ENCODE results near the gene FRAS1.

DNA sequence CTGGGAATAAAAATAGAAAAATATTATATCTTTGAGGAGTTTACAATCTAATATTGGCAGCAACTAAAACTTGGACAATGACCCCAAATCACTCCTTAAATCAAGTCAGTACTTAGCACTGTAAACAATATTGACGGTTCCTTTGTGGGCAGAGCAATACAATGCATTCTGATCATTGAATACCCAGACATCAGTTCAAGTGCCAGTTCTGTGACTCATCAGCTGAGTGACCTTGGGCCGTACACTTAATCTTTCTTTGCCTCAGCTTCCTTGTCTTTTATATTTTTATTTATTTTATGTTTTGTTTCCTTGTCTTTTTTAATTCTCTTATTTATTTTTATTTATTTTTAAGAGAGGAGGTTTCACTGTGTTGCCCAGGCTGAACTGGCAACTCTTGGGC is 382.2 kb downstream of the FRAS1 start:
- TF ChIP-seq, protein P1, sequence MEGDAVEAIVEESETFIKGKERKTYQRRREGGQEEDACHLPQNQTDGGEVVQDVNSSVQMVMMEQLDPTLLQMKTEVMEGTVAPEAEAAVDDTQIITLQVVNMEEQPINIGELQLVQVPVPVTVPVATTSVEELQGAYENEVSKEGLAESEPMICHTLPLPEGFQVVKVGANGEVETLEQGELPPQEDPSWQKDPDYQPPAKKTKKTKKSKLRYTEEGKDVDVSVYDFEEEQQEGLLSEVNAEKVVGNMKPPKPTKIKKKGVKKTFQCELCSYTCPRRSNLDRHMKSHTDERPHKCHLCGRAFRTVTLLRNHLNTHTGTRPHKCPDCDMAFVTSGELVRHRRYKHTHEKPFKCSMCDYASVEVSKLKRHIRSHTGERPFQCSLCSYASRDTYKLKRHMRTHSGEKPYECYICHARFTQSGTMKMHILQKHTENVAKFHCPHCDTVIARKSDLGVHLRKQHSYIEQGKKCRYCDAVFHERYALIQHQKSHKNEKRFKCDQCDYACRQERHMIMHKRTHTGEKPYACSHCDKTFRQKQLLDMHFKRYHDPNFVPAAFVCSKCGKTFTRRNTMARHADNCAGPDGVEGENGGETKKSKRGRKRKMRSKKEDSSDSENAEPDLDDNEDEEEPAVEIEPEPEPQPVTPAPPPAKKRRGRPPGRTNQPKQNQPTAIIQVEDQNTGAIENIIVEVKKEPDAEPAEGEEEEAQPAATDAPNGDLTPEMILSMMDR (IDR thresholded peaks at IDR 0.05) = no peak
- TF ChIP-seq, protein P2, sequence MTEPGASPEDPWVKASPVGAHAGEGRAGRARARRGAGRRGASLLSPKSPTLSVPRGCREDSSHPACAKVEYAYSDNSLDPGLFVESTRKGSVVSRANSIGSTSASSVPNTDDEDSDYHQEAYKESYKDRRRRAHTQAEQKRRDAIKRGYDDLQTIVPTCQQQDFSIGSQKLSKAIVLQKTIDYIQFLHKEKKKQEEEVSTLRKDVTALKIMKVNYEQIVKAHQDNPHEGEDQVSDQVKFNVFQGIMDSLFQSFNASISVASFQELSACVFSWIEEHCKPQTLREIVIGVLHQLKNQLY (CRISPR knock-in tag; IDR thresholded peaks at IDR 0.05) = no peak
- TF ChIP-seq ETV6 (CRISPR knock-in tag; IDR thresholded peaks at IDR 0.05) = no peak
- TF ChIP-seq, protein P3, sequence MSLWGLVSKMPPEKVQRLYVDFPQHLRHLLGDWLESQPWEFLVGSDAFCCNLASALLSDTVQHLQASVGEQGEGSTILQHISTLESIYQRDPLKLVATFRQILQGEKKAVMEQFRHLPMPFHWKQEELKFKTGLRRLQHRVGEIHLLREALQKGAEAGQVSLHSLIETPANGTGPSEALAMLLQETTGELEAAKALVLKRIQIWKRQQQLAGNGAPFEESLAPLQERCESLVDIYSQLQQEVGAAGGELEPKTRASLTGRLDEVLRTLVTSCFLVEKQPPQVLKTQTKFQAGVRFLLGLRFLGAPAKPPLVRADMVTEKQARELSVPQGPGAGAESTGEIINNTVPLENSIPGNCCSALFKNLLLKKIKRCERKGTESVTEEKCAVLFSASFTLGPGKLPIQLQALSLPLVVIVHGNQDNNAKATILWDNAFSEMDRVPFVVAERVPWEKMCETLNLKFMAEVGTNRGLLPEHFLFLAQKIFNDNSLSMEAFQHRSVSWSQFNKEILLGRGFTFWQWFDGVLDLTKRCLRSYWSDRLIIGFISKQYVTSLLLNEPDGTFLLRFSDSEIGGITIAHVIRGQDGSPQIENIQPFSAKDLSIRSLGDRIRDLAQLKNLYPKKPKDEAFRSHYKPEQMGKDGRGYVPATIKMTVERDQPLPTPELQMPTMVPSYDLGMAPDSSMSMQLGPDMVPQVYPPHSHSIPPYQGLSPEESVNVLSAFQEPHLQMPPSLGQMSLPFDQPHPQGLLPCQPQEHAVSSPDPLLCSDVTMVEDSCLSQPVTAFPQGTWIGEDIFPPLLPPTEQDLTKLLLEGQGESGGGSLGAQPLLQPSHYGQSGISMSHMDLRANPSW (CRISPR knock-in tag; conservative IDR thresholded peaks at IDR 0.05; ENCODE audit: low read depth) = no peak

Measured in WTC11 (cell line).